H1 (cell line): Measurements from ENCODE around the gene ATP6V0E2. TPM values are rescaled to one million over a fixed set of nuclear protein-coding genes. Genes with fewer than 3 reads are reported as not detected.

Experiments
- CTCF ChIA-PET: fragments of 300-600 bp; sonication (Branson Sonifier 250); formaldehyde crosslinking; loops from one replicate; lab custom pipeline; 2021; ENCODE audit not compliant: partially characterized antibody; lab: Charles Lee
- POLR2A ChIA-PET: fragments of 300-600 bp; sonication (Branson Sonifier 250); formaldehyde crosslinking; loops from one replicate; lab custom pipeline; 2021; ENCODE audit warnings: inconsistent platforms; ENCODE audit not compliant: partially characterized antibody; lab: Charles Lee
- DNase-seq, 2 experiments: peaks; one replicate each; pipeline versions ENCODE4 v3.0.0 to v3.0.0-alpha.2; 2010 to 2022; ENCODE audit warnings: low spot score in 2 of 2, low read depth in 1 of 2, mixed read lengths in 1 of 2
- FAIRE-seq: peaks from 2 replicates; lab custom pipeline; 2011; peaks lifted over from hg19 to GRCh38; lab: Jason Lieb, UNC
- H2AFZ ChIP-seq: 2 replicates; pipeline ENCODE4 v1.8.1; 2012; ENCODE audit warnings: low read length, inconsistent platforms
- H2AK5ac ChIP-seq: 2 replicates; pipeline ENCODE4 v1.6.1; 2013; ENCODE audit warnings: low read depth, low read length
- H2BK120ac ChIP-seq: replicated peaks from 2 replicates; pipeline ENCODE3; 2013; ENCODE audit warnings: low read depth, low read length, inconsistent platforms
- H2BK12ac ChIP-seq: 2 replicates; pipeline ENCODE4 v1.6.1; 2013; ENCODE audit warnings: low read depth, low read length
- H2BK15ac ChIP-seq: 2 replicates; pipeline ENCODE4 v1.6.1; 2013; ENCODE audit warnings: low read length
- H2BK20ac ChIP-seq: 2 replicates; pipeline ENCODE4 v1.6.1; 2013; ENCODE audit warnings: low read length
- H2BK5ac ChIP-seq: 2 replicates; pipeline ENCODE4 v1.6.1; 2013; ENCODE audit warnings: low read depth, low read length
- H3K14ac ChIP-seq: 2 replicates; pipeline ENCODE4 v1.6.1; 2013; ENCODE audit warnings: inconsistent platforms; ENCODE audit not compliant: insufficient read length
- H3K18ac ChIP-seq: 2 replicates; pipeline ENCODE4 v1.6.1; 2013; ENCODE audit warnings: low read length; ENCODE audit errors: extremely low read depth
- H3K23ac ChIP-seq: 2 replicates; pipeline ENCODE4 v1.6.1; 2013; ENCODE audit warnings: inconsistent platforms; ENCODE audit not compliant: insufficient read length
- H3K23me2 ChIP-seq: 2 replicates; pipeline ENCODE4 v1.6.1; 2013; ENCODE audit warnings: low read depth, low read length
- H3K27ac ChIP-seq: 2 replicates; pipeline ENCODE4 v1.6.1; 2011; ENCODE audit warnings: low read depth, low read length, inconsistent platforms
- H3K27me3 ChIP-seq, 4 experiments: replicated peaks in 1 of 4; 1 replicate in 1 of 4; 2 replicates in 3 of 4; pipeline versions ENCODE4 v1.6.1 to v1.8.1; 2011 to 2013; ENCODE audit warnings: low read length in 3 of 4, mild to moderate bottlenecking in 3 of 4, inconsistent platforms in 2 of 4, mixed read lengths in 2 of 4, moderate library complexity in 1 of 4; ENCODE audit not compliant: control insufficient read depth in 3 of 4, insufficient read depth in 3 of 4; ENCODE audit errors: extremely low read depth in 1 of 4
- H3K36me3 ChIP-seq, 4 experiments: 2 replicates each; pipeline versions ENCODE4 v1.6.1 to v1.8.1; 2011 to 2013; ENCODE audit warnings: mild to moderate bottlenecking in 4 of 4, low read length in 3 of 4, moderate library complexity in 2 of 4, control low read depth in 1 of 4, inconsistent platforms in 1 of 4; ENCODE audit not compliant: insufficient read depth in 4 of 4, control insufficient read depth in 2 of 4
- H3K4ac ChIP-seq: replicated peaks from 2 replicates; pipeline ENCODE3; 2013; ENCODE audit warnings: low read length, low read depth, mixed read lengths, inconsistent platforms; ENCODE audit not compliant: insufficient read length
- H3K4me1 ChIP-seq, 4 experiments: replicated peaks in 1 of 4; 1 replicate in 1 of 4; 2 replicates in 3 of 4; pipeline versions ENCODE4 v1.6.1 to v1.8.1; 2011 to 2013; ENCODE audit warnings: low read length in 3 of 4, inconsistent platforms in 2 of 4, mixed read lengths in 1 of 4; ENCODE audit not compliant: insufficient read depth in 4 of 4, control insufficient read depth in 3 of 4
- H3K4me2 ChIP-seq, 2 experiments: 2 replicates each; pipeline versions ENCODE4 v1.6.1 to v1.8.1; 2011 to 2013; ENCODE audit warnings: low read depth in 2 of 2, low read length in 2 of 2, control low read depth in 1 of 2, inconsistent platforms in 1 of 2, mild to moderate bottlenecking in 1 of 2; ENCODE audit not compliant: insufficient read depth in 1 of 2
- H3K4me3 ChIP-seq, 4 experiments: fragments of 200-600, 300-600 bp in 1 of 4; sonication (generic), shearing (Covaris generic), sonication (Bioruptor Twin) in 1 of 4; 2 replicates each; pipeline versions ENCODE4 v1.5.1 to v1.8.1; 2011 to 2016; ENCODE audit warnings: low read length in 4 of 4, low read depth in 3 of 4, control low read depth in 2 of 4, inconsistent platforms in 2 of 4, mild to moderate bottlenecking in 2 of 4, mixed read lengths in 1 of 4, moderate library complexity in 1 of 4; ENCODE audit not compliant: insufficient read depth in 2 of 4; ENCODE audit errors: extremely low read depth in 1 of 4
- H3K56ac ChIP-seq: replicated peaks from 2 replicates; pipeline ENCODE3; 2013; ENCODE audit warnings: low read depth, mild to moderate bottlenecking, mixed read lengths, low read length, inconsistent platforms; ENCODE audit not compliant: insufficient read length
- H3K79me1 ChIP-seq: 2 replicates; pipeline ENCODE4 v1.6.1; 2013; ENCODE audit warnings: low read depth, low read length, control low read depth
- H3K79me2 ChIP-seq, 2 experiments: 2 replicates each; pipeline versions ENCODE4 v1.6.1 to v1.8.1; 2012 to 2013; ENCODE audit warnings: low read length in 2 of 2, mild to moderate bottlenecking in 2 of 2, inconsistent platforms in 1 of 2; ENCODE audit not compliant: insufficient read depth in 2 of 2, control insufficient read depth in 1 of 2
- H3K9ac ChIP-seq, 4 experiments: replicated peaks in 1 of 4; 1 replicate in 1 of 4; 2 replicates in 3 of 4; pipeline versions ENCODE4 v1.6.1 to v1.8.1; 2011 to 2013; ENCODE audit warnings: low read depth in 3 of 4, low read length in 3 of 4, control low read depth in 2 of 4, mild to moderate bottlenecking in 2 of 4, moderate library complexity in 2 of 4, inconsistent platforms in 1 of 4; ENCODE audit errors: extremely low read depth in 1 of 4
- H3K9me3 ChIP-seq, 2 experiments: 2 replicates each; pipeline versions ENCODE4 v1.6.1 to v1.8.1; 2012 to 2013; ENCODE audit warnings: mild to moderate bottlenecking in 2 of 2, moderate library complexity in 2 of 2, control low read depth in 1 of 2, inconsistent platforms in 1 of 2, low read depth in 1 of 2, low read length in 1 of 2, mixed read lengths in 1 of 2; ENCODE audit not compliant: insufficient read depth in 2 of 2
- H4K20me1 ChIP-seq, 2 experiments: replicated peaks in 1 of 2; 2 replicates each; pipeline versions ENCODE3 to v1.8.1; 2011 to 2013; ENCODE audit warnings: inconsistent platforms in 2 of 2, low read length in 2 of 2, mild to moderate bottlenecking in 1 of 2; ENCODE audit not compliant: insufficient read depth in 2 of 2, control insufficient read depth in 1 of 2
- H4K5ac ChIP-seq: 2 replicates; pipeline ENCODE4 v1.6.1; 2013; ENCODE audit warnings: low read length, low read depth, mixed read lengths, inconsistent platforms; ENCODE audit not compliant: insufficient read length
- H4K8ac ChIP-seq: 2 replicates; pipeline ENCODE4 v1.8.0; 2013; ENCODE audit warnings: mild to moderate bottlenecking, moderate library complexity, low read length, inconsistent platforms; ENCODE audit not compliant: insufficient read depth; ENCODE audit errors: extremely low read depth
- H4K91ac ChIP-seq: replicated peaks from 2 replicates; pipeline ENCODE3; 2013; ENCODE audit warnings: low read length, mixed read lengths, inconsistent platforms; ENCODE audit not compliant: insufficient read length
- EP300 ChIP-seq, 2 experiments: IDR thresholded peaks; 1 replicate in 1 of 2; 2 replicates in 1 of 2; pipeline ENCODE4 v1.6.1; 2011 to 2012; ENCODE audit warnings: low read depth in 2 of 2, low read length in 2 of 2, mild to moderate bottlenecking in 2 of 2, borderline replicate concordance in 1 of 2, inconsistent platforms in 1 of 2, moderate library complexity in 1 of 2
- JUN ChIP-seq: IDR thresholded peaks from 2 replicates; pipeline ENCODE4 v1.6.1; 2011; ENCODE audit warnings: low read depth, mild to moderate bottlenecking, improper control_type of control experiment, low read length
- MAFK ChIP-seq: IDR thresholded peaks from 2 replicates; pipeline ENCODE4 v1.6.1; 2012; ENCODE audit warnings: low read depth, mild to moderate bottlenecking, improper control_type of control experiment, low read length
- NANOG ChIP-seq: IDR thresholded peaks from 2 replicates; pipeline ENCODE4 v1.6.1; 2011; ENCODE audit warnings: low read length, low read depth, mild to moderate bottlenecking, inconsistent platforms; ENCODE audit not compliant: insufficient read depth, poor library complexity, severe bottlenecking
- NRF1 ChIP-seq: IDR thresholded peaks from 2 replicates; pipeline ENCODE4 v1.6.1; 2011; ENCODE audit warnings: mild to moderate bottlenecking, low read depth, low read length, improper control_type of control experiment
- POU5F1 ChIP-seq: IDR thresholded peaks from 2 replicates; pipeline ENCODE4 v1.6.1; 2011; ENCODE audit warnings: low read depth, mild to moderate bottlenecking, low read length, moderate library complexity
- SP4 ChIP-seq: IDR thresholded peaks from 2 replicates; pipeline ENCODE4 v1.6.1; 2012; ENCODE audit warnings: low read length, inconsistent platforms
- USF2 ChIP-seq: IDR thresholded peaks from 2 replicates; pipeline ENCODE4 v1.6.1; 2011; ENCODE audit warnings: low read length, improper control_type of control experiment
- WGBS, 2 experiments: shearing (Covaris generic) in 1 of 2; methylation state at CpG; one replicate each; pipeline versions ENCODE4 v1.1.6 to v1.1.7; 2013 to 2015; ENCODE audit warnings: low lambda C conversion rate in 2 of 2, mixed read lengths in 2 of 2, inconsistent platforms in 1 of 2, low coverage in 1 of 2, missing lambda C conversion rate in 1 of 2; ENCODE audit not compliant: insufficient replicate concordance in 2 of 2, insufficient coverage in 1 of 2, insufficient read length in 1 of 2; ENCODE audit errors: extremely low coverage in 1 of 2, missing lambda C conversion rate in 1 of 2; 5-methylcytosine and 5-hydroxymethylcytosine counted together
- polyA plus RNA-seq, 7 experiments: library from polyadenylated mRNA; depleted of rRNA in 3 of 7; stranded (reverse) in 5 of 7; unstranded in 2 of 7; fragments of >200 nt in 5 of 7; fragments of 200-250 nt in 2 of 7; gene quantifications; 1 replicate in 5 of 7; 2 replicates in 1 of 7; 4 replicates in 1 of 7; pipeline versions ENCODE4 v1.2.1 to v1.2.3, GENCODE V29; 2011 to 2013; ENCODE audit warnings: missing spikeins in 2 of 7, mixed read lengths in 2 of 7
- total RNA-seq: library from RNA; stranded (reverse); fragmentation: NEBNext Ultra II Directional; extraction: Animal tissue kit (Norgen Biotek cat#: 25700); gene quantifications from 2 replicates; pipeline ENCODE4 v1.2.1, GENCODE V29; 2021

The ATP6V0E2 gene
- total and polyA plus RNA-seq, 2 of the 8 experiments (the other 6 are each of a cell fraction or from before 2014, with no cell fraction given), result 26.1 to 47.9 TPM

GRCh38 chr7:149851449-149851848 is 22.3 kb upstream of the ATP6V0E2 start:
- CTCF ChIA-PET, result interaction anchor here (1.9 to 13.8 kb wide), 3 partner anchors 9 to 51 kb away, joined by 4 to 209 read pairs (median 53); no protein-coding TSS in a partner anchor
- H3K4me3 ChIP-seq, result no peak overlapping the region
- no peak overlapping the region for H2BK5ac ChIP-seq
- WGBS, 2 experiments, result 85% methylated on average over 9 of the region's 9 CpGs; no CpG with 5 or more reads in 1 of the 2 experiments
- no peak overlapping the region for H4K5ac ChIP-seq
- no peak overlapping the region for H3K4me2 ChIP-seq
- no peak for DNase-seq
- H3K79me2 ChIP-seq, result no peaks in the 10 kb centered on the region
- FAIRE-seq, result no peak
- H2BK20ac ChIP-seq, result no peak overlapping the region
- no peak overlapping the region for H3K9ac ChIP-seq
- no peak overlapping the region for H2BK12ac ChIP-seq
- POLR2A ChIA-PET, result no interaction called here
- no peak overlapping the region for H3K27ac ChIP-seq
- H4K8ac ChIP-seq, result no peak overlapping the region
- no peak overlapping the region for H3K14ac ChIP-seq
- H3K9me3 ChIP-seq, result no peaks in the 10 kb centered on the region
- H2BK120ac ChIP-seq, result no peak overlapping the region
- no peaks in the 10 kb centered on the region for H3K79me1 ChIP-seq
- peaks cover 6 to 17% (median 11%) of the 10 kb centered on the region in 4 experiments for H3K4me1 ChIP-seq
- no peaks in the 10 kb centered on the region for H4K20me1 ChIP-seq
- H2AK5ac ChIP-seq, result no peak overlapping the region
- no peaks in the 10 kb centered on the region for H3K36me3 ChIP-seq
- no peak overlapping the region for H3K4ac ChIP-seq
- H3K23me2 ChIP-seq, result no peaks in the 10 kb centered on the region
- H3K27me3 ChIP-seq, result no peaks in the 10 kb centered on the region
- no peak overlapping the region for H2AFZ ChIP-seq
- H3K23ac ChIP-seq, result no peak overlapping the region
- no peak overlapping the region for H3K56ac ChIP-seq
- no peak for TF ChIP-seq JUN
- no peak for TF ChIP-seq POU5F1
- no peak for TF ChIP-seq NANOG
- no peak for TF ChIP-seq EP300 (IDR thresholded peaks at IDR 0.05; ENCODE audit: borderline replicate concordance in 1 of 2, low read depth in 2 of 2, low read length in 2 of 2)
- TF ChIP-seq USF2, result no peak
- no peak for TF ChIP-seq NRF1
- TF ChIP-seq SP4, result no peak
- TF ChIP-seq MAFK, result no peak
- H3K18ac ChIP-seq, result no peak overlapping the region
- H4K91ac ChIP-seq, result no peak overlapping the region
- no peak overlapping the region for H2BK15ac ChIP-seq
